GM12801 (cell line): ENCODE data around the gene LEMD2.

Source experiments
- TF ChIP-seq, protein P1 (sequence below): IDR thresholded peaks from one replicate; pipeline ENCODE4 v1.5.1; 2011; ENCODE audit warnings: control low read depth; ENCODE audit not compliant: insufficient read length; ENCODE audit errors: extremely low read depth

Gene LEMD2

DNA sequence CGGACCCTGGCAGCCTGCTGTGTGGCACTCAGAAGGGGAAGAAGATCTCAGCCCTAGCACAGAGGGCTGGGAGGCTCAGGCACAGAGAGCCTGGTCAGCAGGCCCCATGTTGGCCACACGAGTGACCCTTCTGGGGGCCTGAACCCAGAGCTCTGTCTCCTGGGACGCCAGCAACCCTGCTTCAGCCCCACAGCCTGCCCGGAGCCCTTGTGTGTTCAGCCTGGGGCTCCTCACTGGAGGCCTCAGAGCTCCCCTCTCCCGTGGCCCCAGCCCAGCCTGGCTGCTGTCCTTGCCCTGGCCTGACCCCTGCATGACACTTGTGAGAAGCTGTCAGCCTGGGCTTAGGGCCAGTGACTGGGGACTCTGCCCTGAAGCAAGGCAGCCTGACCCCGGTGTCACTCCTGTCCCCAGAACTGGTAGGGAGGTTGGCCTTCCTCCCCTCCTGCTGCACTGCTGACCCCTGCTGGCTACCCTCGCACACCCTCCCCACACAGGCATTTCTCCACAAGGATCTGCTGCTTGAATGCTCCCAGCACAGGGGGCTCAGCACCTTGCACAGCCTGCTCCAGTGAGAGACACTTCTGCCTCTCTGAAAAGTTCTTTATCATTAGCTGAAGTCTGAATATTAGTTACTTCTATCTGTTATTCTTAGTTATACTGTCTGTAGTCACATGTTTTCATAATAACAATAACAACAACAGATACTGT lies 26.9 kb downstream of the LEMD2 start:
- TF ChIP-seq, protein P1, sequence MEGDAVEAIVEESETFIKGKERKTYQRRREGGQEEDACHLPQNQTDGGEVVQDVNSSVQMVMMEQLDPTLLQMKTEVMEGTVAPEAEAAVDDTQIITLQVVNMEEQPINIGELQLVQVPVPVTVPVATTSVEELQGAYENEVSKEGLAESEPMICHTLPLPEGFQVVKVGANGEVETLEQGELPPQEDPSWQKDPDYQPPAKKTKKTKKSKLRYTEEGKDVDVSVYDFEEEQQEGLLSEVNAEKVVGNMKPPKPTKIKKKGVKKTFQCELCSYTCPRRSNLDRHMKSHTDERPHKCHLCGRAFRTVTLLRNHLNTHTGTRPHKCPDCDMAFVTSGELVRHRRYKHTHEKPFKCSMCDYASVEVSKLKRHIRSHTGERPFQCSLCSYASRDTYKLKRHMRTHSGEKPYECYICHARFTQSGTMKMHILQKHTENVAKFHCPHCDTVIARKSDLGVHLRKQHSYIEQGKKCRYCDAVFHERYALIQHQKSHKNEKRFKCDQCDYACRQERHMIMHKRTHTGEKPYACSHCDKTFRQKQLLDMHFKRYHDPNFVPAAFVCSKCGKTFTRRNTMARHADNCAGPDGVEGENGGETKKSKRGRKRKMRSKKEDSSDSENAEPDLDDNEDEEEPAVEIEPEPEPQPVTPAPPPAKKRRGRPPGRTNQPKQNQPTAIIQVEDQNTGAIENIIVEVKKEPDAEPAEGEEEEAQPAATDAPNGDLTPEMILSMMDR, result no peak

DNA sequence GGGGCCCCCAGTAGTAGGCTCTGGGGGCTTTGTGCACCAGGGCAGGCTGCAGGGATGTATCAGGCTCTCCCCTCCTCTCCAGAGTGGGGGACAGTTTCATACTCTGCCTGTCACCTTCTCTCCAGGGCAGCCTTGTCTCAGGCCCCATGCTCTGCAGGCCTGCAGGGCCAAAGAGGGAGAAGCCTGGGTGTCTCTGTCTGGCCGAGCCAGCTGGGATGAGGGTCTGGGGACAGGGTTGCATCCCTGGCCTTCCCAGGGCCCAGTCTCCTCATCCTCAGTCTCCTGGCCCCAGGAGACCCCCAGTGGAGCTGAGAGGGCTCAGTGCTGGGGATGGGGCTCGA lies 27.4 kb downstream of the LEMD2 start:
- TF ChIP-seq, protein P1, result no peak

DNA sequence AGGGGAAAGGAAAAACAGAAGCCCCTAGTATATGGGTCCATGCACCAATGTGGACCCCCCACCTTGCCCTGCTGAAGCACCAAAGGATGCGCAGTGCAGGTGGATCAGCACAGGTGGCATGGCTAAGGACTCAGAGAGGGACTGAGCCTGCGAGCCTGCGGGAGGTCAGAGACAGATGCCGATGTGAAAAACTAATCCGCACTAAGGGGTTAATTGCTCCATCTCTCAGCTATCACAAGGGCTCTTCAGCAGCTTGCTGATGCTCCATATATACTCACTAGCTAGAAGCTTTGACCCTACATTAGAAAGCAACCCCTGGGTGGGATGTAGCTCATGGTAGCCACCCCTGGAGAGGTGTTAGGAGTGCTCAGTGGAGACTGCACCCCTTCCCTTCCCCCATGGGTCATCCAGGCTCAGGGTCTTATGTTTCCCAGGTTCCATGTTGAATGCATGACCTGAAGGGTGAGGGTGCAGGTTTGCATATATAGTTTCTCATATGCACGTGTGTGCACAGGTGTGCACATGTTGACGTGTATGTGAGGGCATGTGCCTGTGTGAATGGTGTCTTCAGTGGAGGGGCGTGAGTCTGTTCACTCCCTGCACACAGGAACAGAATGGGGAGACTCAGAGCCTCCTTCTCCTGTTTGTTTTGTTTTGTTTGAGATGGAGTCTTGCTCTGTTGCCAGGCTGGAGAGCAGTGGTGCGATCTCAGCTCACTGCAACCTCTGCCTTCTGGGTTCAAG lies 28.9 kb downstream of the LEMD2 start:
- TF ChIP-seq, protein P1, result no peak

DNA sequence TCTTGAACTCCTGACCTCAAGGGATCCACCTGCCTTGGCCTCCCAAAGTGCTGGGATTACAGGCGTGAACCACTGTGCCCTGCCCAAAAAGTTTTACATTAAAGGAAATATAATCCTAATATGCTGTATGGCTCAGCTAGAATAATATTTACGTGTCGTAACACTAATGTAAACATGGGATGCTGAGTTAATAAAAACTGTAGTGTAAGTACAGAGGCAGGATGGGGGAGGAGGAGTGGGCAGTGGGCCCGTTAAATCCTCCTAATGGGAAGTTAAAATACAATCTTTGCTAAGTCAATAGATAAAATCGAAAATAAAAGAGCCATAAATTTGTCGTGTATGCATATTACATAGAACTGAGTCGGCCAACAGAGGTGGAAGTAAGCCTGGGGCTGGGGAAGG lies 30.1 kb downstream of the LEMD2 start:
- TF ChIP-seq, protein P1, result no peak

DNA sequence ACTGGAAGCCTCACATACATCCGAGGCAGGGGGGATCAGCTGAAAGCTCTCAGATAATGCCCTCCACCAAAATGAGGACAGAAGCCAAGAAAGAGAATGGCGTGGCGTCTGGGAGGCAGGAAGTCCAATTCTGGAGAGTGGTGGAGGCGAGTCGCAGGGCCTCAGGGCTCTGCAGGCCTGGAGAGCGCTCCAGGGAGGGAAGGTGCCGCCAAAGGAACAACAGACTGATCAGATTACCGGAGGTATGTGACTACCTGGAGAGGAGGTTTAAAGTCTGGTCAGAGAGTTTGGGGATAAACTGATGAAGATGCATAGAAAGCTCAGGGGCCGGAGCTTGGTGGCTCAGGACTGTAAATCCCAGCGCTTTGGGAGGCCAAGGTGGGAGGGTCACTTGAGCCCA lies 31.0 kb downstream of the LEMD2 start:
- TF ChIP-seq, protein P1, result no peak

DNA sequence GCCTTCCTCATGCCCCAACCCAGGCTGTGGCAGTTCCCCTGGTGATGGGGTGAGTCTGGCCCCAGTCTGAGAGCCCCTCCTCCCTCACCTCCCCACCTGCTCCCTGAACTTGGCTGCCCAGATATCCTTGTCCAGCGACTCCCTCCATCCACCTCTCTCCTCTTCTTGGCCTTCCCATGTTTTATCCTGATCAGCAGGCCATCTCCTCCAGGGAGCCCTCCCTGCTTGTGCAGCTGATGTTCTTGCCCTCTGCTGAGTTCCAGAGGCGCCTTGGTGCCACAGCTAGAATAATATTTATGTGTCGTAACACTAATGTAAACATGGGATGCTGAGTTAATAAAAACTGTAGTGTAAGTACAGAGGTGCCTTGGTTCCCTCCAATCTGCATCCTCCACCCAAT lies 31.8 kb downstream of the LEMD2 start:
- TF ChIP-seq, protein P1, result no peak

DNA sequence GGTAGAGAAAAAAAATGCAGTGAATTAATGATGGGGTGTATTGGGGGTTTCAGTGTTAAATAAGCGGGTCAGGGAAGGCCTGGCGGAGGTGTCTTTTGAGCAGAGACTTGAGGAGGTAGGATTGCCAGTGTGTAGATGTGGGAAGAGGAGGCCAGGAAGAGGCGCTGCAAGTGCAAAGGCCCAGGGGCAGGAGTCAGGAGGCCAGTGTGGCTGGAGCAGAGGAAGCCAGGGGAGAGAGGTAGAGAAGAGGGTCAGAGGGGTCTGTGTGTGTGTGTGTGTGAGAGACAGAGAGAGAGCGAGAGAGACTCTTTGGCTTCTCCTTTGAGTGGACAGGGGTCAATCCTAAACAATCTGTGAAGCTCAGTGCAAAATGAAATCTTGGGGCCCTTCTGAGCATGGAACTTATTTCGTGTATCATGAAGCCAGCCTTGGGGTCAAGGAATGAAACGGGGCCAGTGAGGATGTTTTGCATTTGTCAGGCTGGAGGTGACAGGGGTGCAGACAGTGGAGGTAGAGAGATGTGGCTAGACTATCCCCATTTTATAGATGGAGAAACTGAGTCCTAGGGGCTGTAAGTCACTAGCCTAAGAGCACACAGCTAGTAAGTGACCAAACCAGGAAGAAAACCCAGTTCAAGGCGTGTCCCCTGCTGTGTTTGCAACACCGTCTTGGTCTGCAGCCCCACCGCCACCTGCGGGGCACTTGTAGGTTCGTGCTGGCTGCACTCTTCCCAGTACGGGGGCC lies 32.5 kb downstream of the LEMD2 start:
- TF ChIP-seq, protein P1, result no peak
